CD4-positive, alpha-beta T cell treated with Interleukin-1 beta for 1 hour (primary cell): Measurements from ENCODE around the gene PSME2.

Experiments used
- DNase-seq, 2 donors: peaks; one replicate each; pipeline ENCODE4 v3.0.0-alpha.2; 2020 to 2022

Gene PSME2

GRCh38 chr14:24132976-24133375, 13.4 kb downstream of the PSME2 start:
- DNase-seq: no peak

- DNase-seq: peak in 1 of 2 donors; percentile 20
Observed at GRCh38 chr14:24132061-24132685, 14.2 kb downstream of the PSME2 start.

- no peak for DNase-seq
Observed at GRCh38 chr14:24131549-24131966, 14.9 kb downstream of the PSME2 start.

GRCh38 chr14:24130717-24131548, 15.5 kb downstream of the PSME2 start:
- DNase-seq: no peak

- no peak for DNase-seq
Observed at GRCh38 chr14:24130380-24130716, 16.1 kb downstream of the PSME2 start, which contains the start of gene FITM1. Gene FITM1 (plus strand): TSS chr14:24130659. CDS start chr14:24131564, 905 bp downstream.

GRCh38 chr14:24129410-24129998, 16.9 kb downstream of the PSME2 start:
- no peak for DNase-seq

- DNase-seq: no peak
Observed at GRCh38 chr14:24127673-24128072, 18.7 kb downstream of the PSME2 start.

- DNase-seq: no peak
Observed at GRCh38 chr14:24126939-24127338, 19.5 kb downstream of the PSME2 start.

- no peak for DNase-seq
Observed at GRCh38 chr14:24123424-24124417, 22.7 kb downstream of the PSME2 start.

- no peak for DNase-seq
Observed at GRCh38 chr14:24122898-24123297, 23.5 kb downstream of the PSME2 start.

GRCh38 chr14:24122416-24122815, 24.0 kb downstream of the PSME2 start:
- DNase-seq: no peak

- DNase-seq: no peak
Observed at GRCh38 chr14:24121210-24121609, 25.2 kb downstream of the PSME2 start.

GRCh38 chr14:24119691-24120090, 26.7 kb downstream of the PSME2 start:
- no peak for DNase-seq

- DNase-seq: no peak
Observed at GRCh38 chr14:24117179-24117578, 29.2 kb downstream of the PSME2 start.

GRCh38 chr14:24116128-24116814, 30.1 kb downstream of the PSME2 start:
- DNase-seq: no peak

GRCh38 chr14:24115422-24116127, 30.8 kb downstream of the PSME2 start:
- no peak for DNase-seq

- peak; percentile 99 to 100 for DNase-seq
Observed at GRCh38 chr14:24114532-24115421, 31.6 kb downstream of the PSME2 start, which contains the start of the genes DCAF11 and NRL. Gene DCAF11 (plus strand): TSS chr14:24114777. CDS start chr14:24115595, 818 bp downstream. Gene NRL (minus strand): TSS chr14:24114949. CDS start chr14:24082848, 32,101 bp downstream.

GRCh38 chr14:24113801-24114531, 32.4 kb downstream of the PSME2 start:
- peak; percentile 80 to 86 for DNase-seq

- no peak for DNase-seq
Observed at GRCh38 chr14:24113379-24113800, 33.0 kb downstream of the PSME2 start.
